HG03571 (cell line): ENCODE measurements around the gene KRTAP10-5.
"Not testable (repeated sequence)": the region's sequence is repeated elsewhere in the genome, so short reads cannot be mapped to it uniquely, and the experiment has no call there.

ENCODE experiments used
- ATAC-seq: cut with Tn5 transposase; IDR thresholded peaks from one replicate; pipeline ENCODE4 v1.9.1; 2021; ENCODE audit not compliant: unreplicated experiment

KRTAP10-5 gene

GRCh38 chr21:44550285-44550684, 30.1 kb downstream of the KRTAP10-5 start:
- ATAC-seq: not testable (repeated sequence)

- ATAC-seq: no peak
Observed at GRCh38 chr21:44549525-44550211, 30.7 kb downstream of the KRTAP10-5 start.

GRCh38 chr21:44548922-44549321, 31.5 kb downstream of the KRTAP10-5 start:
- ATAC-seq: no peak

- ATAC-seq: no peak
Observed at GRCh38 chr21:44548381-44548780, 32.0 kb downstream of the KRTAP10-5 start.

- no peak for ATAC-seq
Observed at GRCh38 chr21:44547656-44548331, 32.6 kb downstream of the KRTAP10-5 start.

GRCh38 chr21:44544566-44544965, 35.8 kb downstream of the KRTAP10-5 start:
- ATAC-seq: no peak

GRCh38 chr21:44542716-44543115, 37.7 kb downstream of the KRTAP10-5 start:
- ATAC-seq: no peak

- ATAC-seq: no peak
Observed at GRCh38 chr21:44540741-44541288, 39.6 kb downstream of the KRTAP10-5 start.

GRCh38 chr21:44539991-44540666, 40.3 kb downstream of the KRTAP10-5 start, which contains the start of gene KRTAP10-1:
Gene KRTAP10-1 (minus strand): TSS chr21:44540195. CDS start chr21:44540150, 45 bp downstream.
- ATAC-seq: no peak

- no peak for ATAC-seq
Observed at GRCh38 chr21:44539046-44539445, 41.4 kb downstream of the KRTAP10-5 start.

- no peak for ATAC-seq
Observed at GRCh38 chr21:44537930-44538911, 42.2 kb downstream of the KRTAP10-5 start.

GRCh38 chr21:44535963-44536362, 44.4 kb downstream of the KRTAP10-5 start:
- no peak for ATAC-seq

- ATAC-seq: no peak
Observed at GRCh38 chr21:44534688-44535087, 45.7 kb downstream of the KRTAP10-5 start.

GRCh38 chr21:44533891-44534627, 46.3 kb downstream of the KRTAP10-5 start:
- ATAC-seq: no peak

GRCh38 chr21:44533121-44533890, 47.1 kb downstream of the KRTAP10-5 start:
- no peak for ATAC-seq

GRCh38 chr21:44532712-44533111, 47.7 kb downstream of the KRTAP10-5 start:
- ATAC-seq: no peak

GRCh38 chr21:44531606-44532564, 48.5 kb downstream of the KRTAP10-5 start:
- ATAC-seq: no peak
